MCF 10A (cell line): ENCODE data around the gene CD6. TPM values are rescaled to one million over a fixed set of nuclear protein-coding genes. Genes with fewer than 3 reads are reported as not detected.
A peak's percentile ranks its signal among the peaks of the same experiment; 100 is the strongest.

Source experiments
- BruUV-seq: library from RNA; stranded (reverse); fragments of 400-500 nt; replicated peaks from 2 replicates; lab custom pipeline; 2021; lab: Mats Ljungman, UMichigan
- CTCF ChIA-PET: fragments of 300-600 bp; sonication (Branson Sonifier 250); formaldehyde crosslinking; extraction: SDS; loops from one replicate; lab custom pipeline; 2021; ENCODE audit warnings: antibody characterized with exemption, inconsistent platforms; lab: Yijun Ruan, JAX
- POLR2A ChIA-PET: fragments of 300-600, 350-650 bp; sonication (Branson Sonifier 250); formaldehyde crosslinking; extraction: SDS; loops from one replicate; lab custom pipeline; 2020; ENCODE audit warnings: antibody characterized with exemption, inconsistent platforms; lab: Yijun Ruan, JAX
- DNase-seq: peaks from one replicate; pipeline ENCODE4 v3.0.0-alpha.2; 2018; ENCODE audit not compliant: unreplicated experiment
- H3K27ac Mint-ChIP-seq: one replicate; pipeline ENCODE4 v1.8.0; 2022; ENCODE audit warnings: mild to moderate bottlenecking, low read depth, mixed read lengths; ENCODE audit not compliant: unreplicated experiment
- H3K27me3 Mint-ChIP-seq: one replicate; pipeline ENCODE4 v1.8.0; 2022; ENCODE audit warnings: mixed read lengths; ENCODE audit not compliant: insufficient read depth, unreplicated experiment
- H3K36me3 Mint-ChIP-seq: one replicate; pipeline ENCODE4 v1.8.0; 2022; ENCODE audit warnings: mild to moderate bottlenecking, moderate library complexity, mixed read lengths; ENCODE audit not compliant: insufficient read depth, unreplicated experiment
- H3K4me1 Mint-ChIP-seq: one replicate; pipeline ENCODE4 v1.8.0; 2022; ENCODE audit warnings: mixed read lengths; ENCODE audit not compliant: insufficient read depth, unreplicated experiment
- H3K4me3 Mint-ChIP-seq: one replicate; pipeline ENCODE4 v1.8.0; 2022; ENCODE audit warnings: mild to moderate bottlenecking, moderate library complexity, mixed read lengths; ENCODE audit not compliant: unreplicated experiment
- H3K9me3 Mint-ChIP-seq: one replicate; pipeline ENCODE4 v1.8.0; 2022; ENCODE audit warnings: mixed read lengths; ENCODE audit not compliant: unreplicated experiment
- intact Hi-C: fragments of 100-400 bp; cut with micrococcal nuclease; formaldehyde crosslinking; loops from 2 replicates; pipeline ENCODE4 v1.14.1; 2022
- total RNA-seq: library from RNA; stranded (reverse); gene quantifications from 2 replicates; pipeline ENCODE4 v1.2.3, GENCODE V29; 2022
- TF ChIP-seq, protein P1 (sequence below): fragments of 200-600 bp; IDR thresholded peaks from one replicate; pipeline ENCODE4 v1.8.0; 2022; ENCODE audit warnings: antibody characterized with exemption, mild to moderate bottlenecking; ENCODE audit not compliant: unreplicated experiment

CD6 gene
- total RNA-seq, 1 experiment from 2014 or later: not detected

DNA sequence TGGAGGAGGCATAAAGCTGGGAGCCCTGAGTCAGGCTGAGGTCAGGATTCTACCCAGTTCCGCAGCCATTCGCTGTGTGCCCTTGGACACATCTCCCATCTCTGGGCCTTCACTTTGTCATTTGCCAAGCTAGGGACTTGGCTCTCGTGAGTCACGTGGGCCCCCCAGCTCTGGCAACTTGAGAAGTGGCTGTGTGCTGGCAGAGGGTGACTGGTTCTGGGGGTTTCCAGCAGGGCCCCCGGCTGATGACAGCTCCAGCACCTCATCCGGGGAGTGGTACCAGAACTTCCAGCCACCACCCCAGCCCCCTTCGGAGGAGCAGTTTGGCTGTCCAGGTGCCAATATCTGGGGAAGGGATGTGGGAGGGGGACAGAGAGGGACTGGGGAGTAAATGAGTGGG is 46.6 kb downstream of the CD6 start:
- BruUV-seq: no TSS peak
- Mint-ChIP-seq H3K27me3 (peaks cover 87% of the 10 kb centered on the region), H3K9me3 (no peaks in the 10 kb centered on the region), H3K4me1 (no peaks in the 10 kb centered on the region), H3K27ac (no peak overlapping the region), H3K4me3 (no peak overlapping the region), H3K36me3 (no peaks in the 10 kb centered on the region)
- CTCF ChIA-PET: no interaction called here
- intact Hi-C loops: no loop called here
- POLR2A ChIA-PET: no interaction called here
- DNase-seq: no peak
- TF ChIP-seq, protein P1, sequence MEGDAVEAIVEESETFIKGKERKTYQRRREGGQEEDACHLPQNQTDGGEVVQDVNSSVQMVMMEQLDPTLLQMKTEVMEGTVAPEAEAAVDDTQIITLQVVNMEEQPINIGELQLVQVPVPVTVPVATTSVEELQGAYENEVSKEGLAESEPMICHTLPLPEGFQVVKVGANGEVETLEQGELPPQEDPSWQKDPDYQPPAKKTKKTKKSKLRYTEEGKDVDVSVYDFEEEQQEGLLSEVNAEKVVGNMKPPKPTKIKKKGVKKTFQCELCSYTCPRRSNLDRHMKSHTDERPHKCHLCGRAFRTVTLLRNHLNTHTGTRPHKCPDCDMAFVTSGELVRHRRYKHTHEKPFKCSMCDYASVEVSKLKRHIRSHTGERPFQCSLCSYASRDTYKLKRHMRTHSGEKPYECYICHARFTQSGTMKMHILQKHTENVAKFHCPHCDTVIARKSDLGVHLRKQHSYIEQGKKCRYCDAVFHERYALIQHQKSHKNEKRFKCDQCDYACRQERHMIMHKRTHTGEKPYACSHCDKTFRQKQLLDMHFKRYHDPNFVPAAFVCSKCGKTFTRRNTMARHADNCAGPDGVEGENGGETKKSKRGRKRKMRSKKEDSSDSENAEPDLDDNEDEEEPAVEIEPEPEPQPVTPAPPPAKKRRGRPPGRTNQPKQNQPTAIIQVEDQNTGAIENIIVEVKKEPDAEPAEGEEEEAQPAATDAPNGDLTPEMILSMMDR: no peak

DNA sequence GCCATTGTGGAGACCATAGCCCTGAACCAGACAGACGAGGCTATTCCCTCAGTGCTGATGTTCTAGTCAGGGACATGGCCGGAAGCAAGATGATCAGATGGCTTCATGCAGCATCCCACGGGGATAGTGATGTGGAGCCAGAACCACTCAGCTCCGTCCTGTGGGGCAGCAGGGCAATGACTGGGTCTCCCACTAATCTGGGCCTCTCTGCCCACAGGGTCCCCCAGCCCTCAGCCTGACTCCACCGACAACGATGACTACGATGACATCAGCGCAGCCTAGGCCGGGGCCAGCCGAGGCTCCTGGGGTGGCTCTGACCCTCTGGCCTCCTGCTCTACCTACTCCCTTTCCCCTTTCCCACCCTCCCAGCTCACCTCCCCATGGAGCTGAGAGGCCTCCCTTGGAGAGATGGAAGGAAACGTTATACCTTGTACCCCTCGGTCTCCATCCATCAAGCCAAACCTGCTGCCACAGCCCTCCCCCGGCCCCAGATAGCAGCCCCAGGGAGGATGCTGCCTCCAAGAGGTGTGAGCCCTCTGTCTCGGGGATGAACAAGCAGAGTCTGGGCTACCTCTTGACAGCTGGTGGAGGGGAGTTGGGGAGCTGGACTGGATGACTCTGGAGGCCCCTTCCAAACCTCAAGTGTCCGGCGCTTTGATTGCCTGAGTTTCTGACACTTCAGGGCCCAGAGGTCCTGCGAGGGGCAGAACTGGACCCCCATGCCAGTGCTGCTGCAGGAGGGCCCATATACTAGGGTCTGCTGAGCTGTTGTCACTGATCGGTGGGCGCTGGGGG is 47.8 kb downstream of the CD6 start:
- Mint-ChIP-seq H3K4me3 (no peak overlapping the region), H3K27ac (no peak overlapping the region), H3K27me3 (peaks cover 79% of the 10 kb centered on the region), H3K4me1 (no peaks in the 10 kb centered on the region), H3K36me3 (no peaks in the 10 kb centered on the region), H3K9me3 (no peaks in the 10 kb centered on the region)
- POLR2A ChIA-PET: no interaction called here
- CTCF ChIA-PET: no interaction called here
- no peak for DNase-seq
- TF ChIP-seq, protein P1: no peak
- no TSS peak for BruUV-seq
- intact Hi-C loops: no loop called here

DNA sequence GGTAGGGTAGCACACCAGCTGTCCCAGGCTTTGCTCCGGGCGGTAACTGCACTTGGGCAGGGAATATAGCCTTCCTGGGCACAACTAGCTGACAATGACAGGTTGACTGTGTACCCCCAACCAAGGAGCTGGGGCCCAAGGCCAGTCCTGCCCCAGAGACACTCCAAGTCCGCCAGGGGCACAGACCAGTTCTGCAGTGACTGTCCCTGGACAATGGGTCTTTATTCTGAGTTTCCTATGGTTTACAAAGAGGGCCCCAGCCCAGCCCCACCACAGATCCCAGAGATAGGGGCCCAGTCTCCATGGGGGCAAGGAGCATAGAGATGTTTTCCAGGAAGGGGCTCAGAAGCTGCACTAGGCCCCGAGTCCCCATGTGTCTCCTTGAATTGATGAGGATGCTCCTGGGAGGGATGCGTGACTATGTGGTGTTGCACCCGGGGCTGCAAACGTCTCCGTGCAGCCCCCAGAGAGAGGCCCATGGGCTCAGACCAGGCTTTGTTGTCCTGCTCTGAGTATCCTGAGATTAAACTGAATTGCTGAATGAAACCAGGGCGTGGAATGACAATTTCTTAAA is 48.4 kb downstream of the CD6 start:
- Mint-ChIP-seq H3K4me1 (no peaks in the 10 kb centered on the region), H3K4me3 (no peak overlapping the region), H3K9me3 (no peaks in the 10 kb centered on the region), H3K27ac (no peak overlapping the region), H3K27me3 (peaks cover 78% of the 10 kb centered on the region), H3K36me3 (no peaks in the 10 kb centered on the region)
- ChIA-PET POLR2A (no interaction called here), CTCF (no interaction called here)
- DNase-seq: no peak
- BruUV-seq: no TSS peak
- TF ChIP-seq, protein P1: no peak
- intact Hi-C loops: no loop called here

DNA sequence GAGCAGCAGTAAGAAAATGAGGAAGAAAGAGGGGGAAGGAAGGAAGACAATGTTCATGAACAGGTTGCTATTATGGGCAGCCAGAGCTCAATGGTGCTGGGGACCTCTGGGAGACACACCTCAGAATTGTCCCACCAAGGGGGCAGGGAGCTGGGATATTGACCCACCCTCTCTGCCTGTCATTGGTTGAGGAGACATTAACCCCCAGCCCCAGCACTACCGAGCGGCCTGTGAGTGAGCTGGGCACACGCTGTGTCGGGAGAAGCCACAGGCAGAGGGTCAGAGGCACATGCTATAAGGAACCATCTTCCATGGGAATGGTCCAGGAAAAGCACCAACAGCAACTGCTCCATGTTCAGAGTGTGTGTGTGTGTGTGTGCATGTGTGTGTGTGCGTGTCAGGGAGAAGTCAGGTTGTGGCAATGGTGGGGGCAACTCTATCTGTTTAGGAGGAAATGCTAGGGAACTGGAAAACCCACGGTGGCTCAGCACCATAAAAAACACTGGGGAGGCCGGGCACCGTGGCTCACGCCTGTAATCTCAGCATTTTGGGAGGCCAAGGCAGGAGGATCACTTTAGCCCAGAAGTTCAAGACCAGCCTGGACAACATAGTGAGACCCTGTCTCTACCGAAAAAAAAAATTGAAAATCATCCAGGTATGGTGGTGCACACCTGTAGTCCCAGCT is 49.2 kb downstream of the CD6 start:
- intact Hi-C loops: no loop called here
- no peaks in the 10 kb centered on the region for H3K36me3 Mint-ChIP-seq
- no peaks in the 10 kb centered on the region for H3K4me1 Mint-ChIP-seq
- TF ChIP-seq, protein P1: no peak
- POLR2A ChIA-PET: no interaction called here
- no TSS peak for BruUV-seq
- no peak for DNase-seq
- H3K27ac Mint-ChIP-seq: no peak overlapping the region
- peaks cover 78% of the 10 kb centered on the region for H3K27me3 Mint-ChIP-seq
- H3K9me3 Mint-ChIP-seq: no peaks in the 10 kb centered on the region
- H3K4me3 Mint-ChIP-seq: peak overlapping the region; percentile 28
- CTCF ChIA-PET: no interaction called here
